Measurements from ENCODE around the gene MYCBPAP. TPM values are rescaled to one million over a fixed set of nuclear protein-coding genes. Genes with fewer than 3 reads are reported as not detected.
"Not testable (repeated sequence)": the region's sequence is repeated elsewhere in the genome, so short reads cannot be mapped to it uniquely, and the experiment has no call there.

MYCBPAP gene
- polyA plus RNA-seq, 3 donors from 2014 or later = 1.00 TPM; not detected in 2

DNA sequence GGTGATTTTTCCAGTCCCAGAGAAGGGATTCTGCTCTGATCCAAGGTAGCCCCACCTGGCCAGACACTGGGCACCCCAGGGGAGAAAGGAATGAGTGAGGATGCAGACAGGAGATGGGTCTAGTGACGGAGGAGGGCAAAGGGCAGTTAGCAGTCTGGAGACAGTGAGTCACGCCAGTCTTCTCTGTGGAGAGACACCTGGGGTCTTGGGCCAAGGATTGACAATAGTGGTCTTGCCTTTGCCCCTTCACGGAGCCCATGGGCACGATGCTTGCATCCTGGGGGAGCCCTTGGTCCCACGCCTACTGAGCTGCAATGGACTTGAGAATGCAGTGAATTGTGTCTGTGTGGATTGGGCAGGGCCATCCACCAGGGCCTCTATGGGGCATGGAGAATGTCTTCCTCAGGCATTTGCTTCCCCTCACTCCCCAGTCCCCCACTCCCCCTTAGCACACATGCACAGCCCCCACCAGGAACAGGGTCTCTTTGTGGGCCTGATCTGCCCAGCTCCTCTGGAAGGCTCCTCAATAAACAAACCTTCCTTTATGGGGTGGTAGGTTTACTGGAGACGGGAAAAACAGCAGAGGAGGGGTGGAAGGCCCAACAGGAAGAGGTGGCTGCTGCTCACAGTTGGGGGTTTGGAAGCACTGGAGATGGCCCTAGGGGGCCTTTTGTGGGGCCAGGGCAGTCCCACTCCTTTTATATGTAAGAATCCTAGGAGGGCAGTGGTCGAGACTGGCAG, 41.0 kb upstream of the MYCBPAP start:
- Mint-ChIP-seq H3K36me3 (peaks cover 0 to 4% (median 0%) of the 10 kb centered on the region in 3 donors), H3K4me3 (peak overlapping the region in 2 of 5 donors; percentile 3 to 7), H3K4me1 (peaks cover 6 to 12% of the 10 kb centered on the region in 2 donors), H3K27me3 (ENCODE audit: low read depth in 3 of 3) (peaks cover 4 to 8% (median 8%) of the 10 kb centered on the region in 3 donors), H3K27ac (no peak overlapping the region), H3K9me3 (peaks cover 0 to 2% (median 0%) of the 10 kb centered on the region in 6 donors)
- DNase-seq = no peak

- H3K36me3 Mint-ChIP-seq = peaks cover 0 to 4% (median under 1%) of the 10 kb centered on the region in 3 donors
- H3K4me1 Mint-ChIP-seq = peaks cover 6 to 12% of the 10 kb centered on the region in 2 donors
- peak overlapping the region in 1 of 5 donors; percentile 64 for H3K4me3 Mint-ChIP-seq
- peaks cover 4 to 10% (median 8%) of the 10 kb centered on the region in 3 donors for H3K27me3 Mint-ChIP-seq (ENCODE audit: low read depth in 3 of 3)
- H3K9me3 Mint-ChIP-seq = peaks cover 0 to 2% (median 0%) of the 10 kb centered on the region in 6 donors
- H3K27ac Mint-ChIP-seq = no peak overlapping the region
- DNase-seq = no peak
These were observed 40.4 kb upstream of the MYCBPAP start for GRCh38 chr17:50467855-50468303.

GRCh38 chr17:50468304-50469207, 39.7 kb upstream of the MYCBPAP start, which contains the start of gene CHAD:
Gene CHAD (minus strand): TSS chr17:50468880. CDS start chr17:50468813, 67 bp downstream.
- H3K4me3 Mint-ChIP-seq = peak within 1 kb of the TSS; percentile 21 to 64 (median 47)
- no peak within 1 kb of the TSS for H3K27ac Mint-ChIP-seq
- peaks cover 6 to 12% of the 10 kb centered on the region in 2 donors for H3K4me1 Mint-ChIP-seq
- H3K9me3 Mint-ChIP-seq = peaks cover 0 to 2% (median 0%) of the 10 kb centered on the region in 6 donors
- H3K27me3 Mint-ChIP-seq (ENCODE audit: low read depth in 3 of 3) = peaks cover 4 to 10% (median 8%) of the 10 kb centered on the region in 3 donors
- no peak for DNase-seq
- H3K36me3 Mint-ChIP-seq = peaks cover 0 to 9% (median 7%) of the 10 kb centered on the region in 3 donors

DNA sequence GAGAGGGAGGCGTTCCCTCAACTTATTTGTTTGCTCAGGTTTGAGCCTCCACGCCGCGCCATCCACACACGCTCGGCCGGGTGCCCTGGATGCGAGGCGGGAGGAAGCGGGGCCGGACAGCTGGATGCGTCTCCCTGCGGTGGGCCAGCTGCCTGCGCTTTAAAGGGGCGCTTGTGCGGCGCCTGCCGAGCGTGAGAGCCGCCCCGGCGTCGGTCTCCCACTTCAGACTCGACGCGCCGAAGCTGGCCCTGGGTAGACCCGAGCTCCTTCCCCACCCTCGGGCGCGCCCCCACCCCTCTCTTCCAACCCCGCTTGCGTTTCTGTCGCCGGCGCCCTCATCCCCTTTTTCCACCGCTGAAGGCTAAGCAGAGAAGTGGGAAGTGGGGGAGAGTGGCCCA, 39.0 kb upstream of the MYCBPAP start:
- peaks cover 4 to 10% (median 8%) of the 10 kb centered on the region in 3 donors for H3K27me3 Mint-ChIP-seq (ENCODE audit: low read depth in 3 of 3)
- H3K27ac Mint-ChIP-seq = no peak overlapping the region
- H3K9me3 Mint-ChIP-seq = peaks cover 0 to 2% (median 0%) of the 10 kb centered on the region in 6 donors
- no peak overlapping the region for H3K4me3 Mint-ChIP-seq
- no peak for DNase-seq
- peaks cover 6 to 12% of the 10 kb centered on the region in 2 donors for H3K4me1 Mint-ChIP-seq
- H3K36me3 Mint-ChIP-seq = peaks cover 0 to 11% (median 9%) of the 10 kb centered on the region in 3 donors

DNA sequence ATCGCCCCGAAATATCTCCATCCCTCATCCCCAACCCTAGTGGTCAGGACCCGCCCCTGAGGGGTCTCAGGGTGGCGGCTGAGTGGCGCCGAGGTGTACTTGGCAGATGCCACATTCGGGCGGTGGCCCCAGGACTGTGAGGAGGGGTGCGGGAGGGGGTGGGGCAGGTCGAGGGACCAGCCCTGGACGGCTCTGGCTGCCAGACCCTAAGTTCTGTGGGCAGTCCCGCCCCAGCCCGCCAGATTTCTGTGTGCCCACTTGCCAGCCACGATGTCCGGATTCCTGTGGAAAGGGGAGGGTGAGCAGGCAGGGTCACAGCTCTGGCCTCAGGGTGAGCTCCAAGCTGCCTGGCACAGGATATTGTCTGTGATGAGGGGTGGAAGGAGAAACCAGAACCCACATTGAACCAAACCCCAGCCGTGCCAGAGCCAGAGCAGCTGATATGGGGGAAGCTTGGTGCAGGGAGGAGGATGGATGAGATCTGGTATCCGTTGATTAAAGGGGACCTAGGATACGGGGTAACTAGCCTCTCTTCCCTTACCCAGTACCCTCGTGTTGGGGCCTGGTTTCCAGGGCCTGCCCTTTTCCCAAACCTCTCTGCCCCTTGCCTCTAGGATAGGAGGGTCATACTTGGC, 38.5 kb upstream of the MYCBPAP start:
- Mint-ChIP-seq H3K27me3 (ENCODE audit: low read depth in 3 of 3) (peaks cover 4 to 10% (median 8%) of the 10 kb centered on the region in 3 donors), H3K9me3 (peaks cover 0 to 2% (median 0%) of the 10 kb centered on the region in 6 donors), H3K4me3 (no peak overlapping the region), H3K36me3 (peaks cover 0 to 11% (median 9%) of the 10 kb centered on the region in 3 donors), H3K27ac (no peak overlapping the region), H3K4me1 (peaks cover 6 to 12% of the 10 kb centered on the region in 2 donors)
- no peak for DNase-seq

DNA sequence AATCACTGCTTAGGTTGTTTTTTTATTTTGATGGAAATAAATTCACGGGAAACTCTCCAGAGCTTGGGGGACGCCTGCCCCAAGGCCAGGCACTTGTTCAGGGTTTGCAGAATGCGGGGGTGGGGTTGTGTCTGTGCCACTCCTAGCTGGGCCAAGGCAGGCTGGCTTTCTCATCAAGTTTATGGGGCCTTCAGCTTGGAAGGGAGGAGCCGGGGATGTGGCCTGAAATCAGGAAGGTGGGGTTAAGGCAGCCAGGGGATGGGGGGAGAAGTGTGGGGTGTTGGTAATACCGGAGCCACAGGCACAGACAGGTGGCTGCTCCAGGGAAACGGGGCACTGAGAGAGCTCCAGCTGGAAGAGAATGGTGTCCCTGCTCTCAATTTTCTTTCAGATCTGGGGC, 37.8 kb upstream of the MYCBPAP start:
- DNase-seq = no peak
- H3K9me3 Mint-ChIP-seq = peaks cover 0 to 2% (median 0%) of the 10 kb centered on the region in 6 donors
- peaks cover 4 to 10% (median 8%) of the 10 kb centered on the region in 3 donors for H3K27me3 Mint-ChIP-seq (ENCODE audit: low read depth in 3 of 3)
- no peak overlapping the region for H3K27ac Mint-ChIP-seq
- peaks cover 6 to 12% of the 10 kb centered on the region in 2 donors for H3K4me1 Mint-ChIP-seq
- H3K36me3 Mint-ChIP-seq = peaks cover 0 to 11% (median 9%) of the 10 kb centered on the region in 3 donors
- H3K4me3 Mint-ChIP-seq = no peak overlapping the region

DNA sequence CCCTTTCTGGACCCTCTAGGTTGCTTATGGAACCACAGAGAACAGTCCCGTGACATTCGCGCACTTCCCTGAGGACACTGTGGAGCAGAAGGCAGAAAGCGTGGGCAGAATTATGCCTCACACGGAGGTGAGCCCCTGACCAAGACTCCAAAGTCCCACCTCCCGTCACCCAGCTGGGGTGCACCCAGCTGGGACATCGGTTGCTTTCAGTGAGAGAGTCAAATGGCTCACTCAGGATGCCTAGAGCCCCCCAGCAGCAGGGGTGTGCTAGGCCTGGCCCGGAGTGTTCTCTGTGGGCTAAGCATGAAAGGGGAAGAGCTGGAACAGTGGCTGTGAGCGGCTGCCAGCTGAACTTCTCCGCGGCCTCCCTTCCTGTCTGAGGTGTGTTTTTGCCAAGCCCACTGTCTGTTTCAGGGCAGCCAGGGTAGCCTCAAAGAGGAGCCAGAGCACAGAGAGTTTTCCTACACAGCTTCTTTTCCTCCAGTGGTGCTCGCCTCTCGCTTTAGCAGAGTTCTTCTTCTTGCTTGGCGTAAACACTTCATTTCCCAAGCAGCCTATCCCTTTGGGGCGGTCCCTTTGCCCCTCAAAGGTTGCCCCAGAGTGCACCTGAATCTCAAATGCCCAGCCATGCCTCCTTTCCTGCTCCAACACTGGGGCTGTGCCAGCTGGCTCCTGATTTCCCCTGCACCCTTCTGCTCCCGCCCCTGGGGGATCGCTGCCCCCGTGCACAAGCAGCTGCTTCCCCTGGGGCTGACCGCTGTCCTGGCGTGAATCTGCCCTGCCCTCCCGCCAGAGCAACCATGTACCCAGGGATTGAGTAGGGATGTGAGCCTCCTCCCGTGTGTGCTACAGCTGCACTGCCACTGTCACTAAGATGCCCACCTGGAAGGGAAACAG, 37.0 kb upstream of the MYCBPAP start:
- Mint-ChIP-seq H3K27ac (peak overlapping the region in 1 of 6 donors; percentile 67), H3K36me3 (peaks cover 0 to 11% (median 9%) of the 10 kb centered on the region in 3 donors), H3K27me3 (ENCODE audit: low read depth in 3 of 3) (peaks cover 4 to 8% (median 8%) of the 10 kb centered on the region in 3 donors), H3K4me1 (peaks cover 6 to 12% of the 10 kb centered on the region in 2 donors), H3K9me3 (peaks cover 0 to 2% (median 0%) of the 10 kb centered on the region in 6 donors), H3K4me3 (peak overlapping the region in 1 of 5 donors; percentile 20)
- DNase-seq = no peak

DNA sequence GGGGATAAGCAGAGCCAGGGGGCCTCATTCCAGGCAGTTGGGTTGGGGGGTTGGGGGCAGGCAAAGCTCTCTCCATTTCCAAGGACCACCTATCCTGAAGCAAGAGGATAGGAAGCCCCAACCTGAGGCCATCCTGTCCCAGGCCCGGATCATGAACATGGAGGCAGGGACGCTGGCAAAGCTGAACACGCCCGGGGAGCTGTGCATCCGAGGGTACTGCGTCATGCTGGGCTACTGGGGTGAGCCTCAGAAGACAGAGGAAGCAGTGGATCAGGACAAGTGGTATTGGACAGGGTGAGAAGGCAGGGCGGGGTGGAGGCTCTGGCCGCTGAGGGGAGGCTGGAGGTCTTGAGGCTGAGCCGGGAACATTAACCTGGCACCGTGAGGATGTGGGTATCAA, 36.0 kb upstream of the MYCBPAP start:
- no peak for DNase-seq
- H3K27ac Mint-ChIP-seq = no peak overlapping the region

GRCh38 chr17:50472761-50473161, 35.5 kb upstream of the MYCBPAP start:
- H3K4me1 Mint-ChIP-seq; H3K4me3 Mint-ChIP-seq; H3K27me3 Mint-ChIP-seq (ENCODE audit: low read depth in 3 of 3): not testable (repeated sequence)

More for the DNA sequence above, 36.0 kb upstream of the MYCBPAP start:
- H3K27me3 Mint-ChIP-seq (ENCODE audit: low read depth in 3 of 3) = peaks cover 4 to 8% (median 8%) of the 10 kb centered on the region in 3 donors
- peaks cover 6 to 12% of the 10 kb centered on the region in 2 donors for H3K4me1 Mint-ChIP-seq
- H3K9me3 Mint-ChIP-seq = no peaks in the 10 kb centered on the region
- peaks cover 0 to 11% (median 9%) of the 10 kb centered on the region in 3 donors for H3K36me3 Mint-ChIP-seq
- no peak overlapping the region for H3K4me3 Mint-ChIP-seq

DNA sequence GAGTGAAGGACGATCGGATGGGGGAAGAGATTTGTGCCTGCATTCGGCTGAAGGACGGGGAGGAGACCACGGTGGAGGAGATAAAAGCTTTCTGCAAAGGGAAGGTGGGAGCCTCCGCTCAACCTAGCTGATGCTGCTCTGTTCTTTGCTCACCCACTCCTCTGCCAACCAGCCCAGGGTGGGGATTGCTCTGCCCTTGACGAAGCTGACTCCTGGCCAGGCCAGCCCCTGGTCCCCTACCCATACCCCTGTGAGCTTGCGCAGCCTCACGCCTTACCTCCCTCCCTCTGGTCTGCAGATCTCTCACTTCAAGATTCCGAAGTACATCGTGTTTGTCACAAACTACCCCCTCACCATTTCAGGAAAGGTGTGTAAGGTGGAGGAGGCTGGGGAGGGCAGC, 34.3 kb upstream of the MYCBPAP start:
- peaks cover 4 to 8% (median 8%) of the 10 kb centered on the region in 3 donors for H3K27me3 Mint-ChIP-seq (ENCODE audit: low read depth in 3 of 3)
- H3K9me3 Mint-ChIP-seq = peaks cover 0 to 1% (median 0%) of the 10 kb centered on the region in 6 donors
- no peak for DNase-seq
- peaks cover 0 to 11% (median 9%) of the 10 kb centered on the region in 3 donors for H3K36me3 Mint-ChIP-seq
- no peak overlapping the region for H3K27ac Mint-ChIP-seq
- no peak overlapping the region for H3K4me3 Mint-ChIP-seq
- peaks cover 6 to 7% of the 10 kb centered on the region in 2 donors for H3K4me1 Mint-ChIP-seq

More at GRCh38 chr17:50472761-50473161, 35.5 kb upstream of the MYCBPAP start:
- H3K27ac Mint-ChIP-seq, DNase-seq, H3K9me3 Mint-ChIP-seq: not testable (repeated sequence)
- H3K36me3 Mint-ChIP-seq = peaks cover 0 to 11% (median 9%) of the 10 kb centered on the region in 3 donors

DNA sequence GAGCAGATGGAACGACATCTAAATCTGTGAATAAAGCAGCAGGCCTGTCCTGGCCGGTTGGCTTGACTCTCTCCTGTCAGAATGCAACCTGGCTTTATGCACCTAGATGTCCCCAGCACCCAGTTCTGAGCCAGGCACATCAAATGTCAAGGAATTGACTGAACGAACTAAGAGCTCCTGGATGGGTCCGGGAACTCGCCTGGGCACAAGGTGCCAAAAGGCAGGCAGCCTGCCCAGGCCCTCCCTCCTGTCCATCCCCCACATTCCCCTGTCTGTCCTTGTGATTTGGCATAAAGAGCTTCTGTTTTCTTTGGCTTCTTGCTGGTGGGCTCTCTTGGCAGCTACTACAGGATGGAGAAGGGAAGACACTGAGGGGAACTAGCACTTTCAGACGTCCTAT, 33.7 kb upstream of the MYCBPAP start:
- no peak for DNase-seq
- Mint-ChIP-seq H3K4me1 (peaks cover 10 to 12% of the 10 kb centered on the region in 2 donors), H3K36me3 (peaks cover 0 to 11% (median 9%) of the 10 kb centered on the region in 3 donors), H3K9me3 (peaks cover 0 to 1% (median 0%) of the 10 kb centered on the region in 6 donors), H3K4me3 (no peak overlapping the region), H3K27me3 (ENCODE audit: low read depth in 3 of 3) (peaks cover 4 to 13% (median 9%) of the 10 kb centered on the region in 3 donors), H3K27ac (no peak overlapping the region)

DNA sequence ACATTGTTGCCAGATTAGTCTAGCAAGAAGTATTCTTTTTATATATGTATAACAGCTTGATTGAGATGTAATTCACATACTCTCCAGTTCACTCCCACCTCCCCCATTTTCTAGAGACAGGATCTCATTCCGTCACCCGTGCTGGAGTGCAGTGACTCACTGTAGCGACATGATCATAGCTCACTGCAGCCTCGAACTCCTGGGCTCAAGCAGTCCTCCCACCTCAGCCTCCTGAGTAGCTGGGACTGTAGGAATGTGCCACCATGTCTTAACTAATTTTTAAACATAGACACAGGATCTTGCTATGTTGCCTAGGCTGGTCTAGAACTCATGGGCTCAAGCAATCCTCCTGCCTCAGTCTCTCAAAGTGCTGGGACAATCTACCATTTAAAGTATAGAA, 32.9 kb upstream of the MYCBPAP start:
- peaks cover 4 to 12% (median 5%) of the 10 kb centered on the region in 3 donors for H3K27me3 Mint-ChIP-seq (ENCODE audit: low read depth in 3 of 3)
- no peak overlapping the region for H3K4me3 Mint-ChIP-seq
- peaks cover 18 to 21% of the 10 kb centered on the region in 2 donors for H3K4me1 Mint-ChIP-seq
- H3K27ac Mint-ChIP-seq = peak overlapping the region in 1 of 6 donors; percentile 61
- no peak for DNase-seq
- H3K9me3 Mint-ChIP-seq = peaks cover 0 to 1% (median 0%) of the 10 kb centered on the region in 6 donors
- H3K36me3 Mint-ChIP-seq = peaks cover 0 to 11% (median 9%) of the 10 kb centered on the region in 3 donors
